Measurements from ENCODE around the gene TBL1XR1.

The TBL1XR1 gene

DNA sequence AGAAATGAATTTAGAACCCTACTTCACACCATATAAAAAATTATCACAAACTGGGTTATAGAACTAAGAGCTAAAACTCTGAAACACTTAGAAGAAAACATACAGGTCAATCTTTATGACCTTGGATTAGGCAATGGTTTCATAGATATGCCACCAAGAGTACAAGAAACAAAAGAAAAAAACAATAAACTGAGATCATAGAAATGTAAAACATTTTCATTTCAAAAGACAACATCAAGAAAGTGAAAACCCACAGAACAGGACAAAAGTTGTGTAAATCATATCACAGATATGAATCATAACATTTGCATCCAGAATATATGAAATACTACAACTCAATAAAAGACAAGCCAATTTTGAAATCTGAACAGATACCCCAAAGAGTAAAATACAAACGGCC, 72.4 kb downstream of the TBL1XR1 start:
- DNase-seq (ENCODE audit: low spot score), result no peak
- TF ChIP-seq, protein P1, sequence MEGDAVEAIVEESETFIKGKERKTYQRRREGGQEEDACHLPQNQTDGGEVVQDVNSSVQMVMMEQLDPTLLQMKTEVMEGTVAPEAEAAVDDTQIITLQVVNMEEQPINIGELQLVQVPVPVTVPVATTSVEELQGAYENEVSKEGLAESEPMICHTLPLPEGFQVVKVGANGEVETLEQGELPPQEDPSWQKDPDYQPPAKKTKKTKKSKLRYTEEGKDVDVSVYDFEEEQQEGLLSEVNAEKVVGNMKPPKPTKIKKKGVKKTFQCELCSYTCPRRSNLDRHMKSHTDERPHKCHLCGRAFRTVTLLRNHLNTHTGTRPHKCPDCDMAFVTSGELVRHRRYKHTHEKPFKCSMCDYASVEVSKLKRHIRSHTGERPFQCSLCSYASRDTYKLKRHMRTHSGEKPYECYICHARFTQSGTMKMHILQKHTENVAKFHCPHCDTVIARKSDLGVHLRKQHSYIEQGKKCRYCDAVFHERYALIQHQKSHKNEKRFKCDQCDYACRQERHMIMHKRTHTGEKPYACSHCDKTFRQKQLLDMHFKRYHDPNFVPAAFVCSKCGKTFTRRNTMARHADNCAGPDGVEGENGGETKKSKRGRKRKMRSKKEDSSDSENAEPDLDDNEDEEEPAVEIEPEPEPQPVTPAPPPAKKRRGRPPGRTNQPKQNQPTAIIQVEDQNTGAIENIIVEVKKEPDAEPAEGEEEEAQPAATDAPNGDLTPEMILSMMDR (IDR thresholded peaks at IDR 0.05; ENCODE audit: extremely low read depth, missing control alignments), result no peak

DNA sequence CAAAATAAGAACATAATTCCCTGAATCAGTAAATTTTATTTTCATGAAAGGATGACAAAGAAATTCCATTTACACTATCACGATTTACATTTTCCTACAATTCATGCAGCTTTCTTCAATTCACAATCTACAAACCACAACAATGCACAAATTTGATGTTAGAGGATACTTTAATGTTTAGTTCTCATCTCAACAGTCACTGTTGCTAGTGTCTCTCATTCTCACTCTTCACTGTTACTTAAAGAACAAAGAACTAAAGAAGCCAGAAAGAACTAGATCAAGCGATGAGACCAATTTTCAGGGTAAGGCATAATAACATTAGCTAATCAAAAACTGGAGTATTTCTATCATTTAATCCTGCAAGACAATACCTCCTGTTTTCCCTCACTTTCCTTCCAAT, 73.5 kb downstream of the TBL1XR1 start:
- TF ChIP-seq, protein P1 (IDR thresholded peaks at IDR 0.05; ENCODE audit: extremely low read depth, missing control alignments), result no peak
- no peak for DNase-seq (ENCODE audit: low spot score)

DNA sequence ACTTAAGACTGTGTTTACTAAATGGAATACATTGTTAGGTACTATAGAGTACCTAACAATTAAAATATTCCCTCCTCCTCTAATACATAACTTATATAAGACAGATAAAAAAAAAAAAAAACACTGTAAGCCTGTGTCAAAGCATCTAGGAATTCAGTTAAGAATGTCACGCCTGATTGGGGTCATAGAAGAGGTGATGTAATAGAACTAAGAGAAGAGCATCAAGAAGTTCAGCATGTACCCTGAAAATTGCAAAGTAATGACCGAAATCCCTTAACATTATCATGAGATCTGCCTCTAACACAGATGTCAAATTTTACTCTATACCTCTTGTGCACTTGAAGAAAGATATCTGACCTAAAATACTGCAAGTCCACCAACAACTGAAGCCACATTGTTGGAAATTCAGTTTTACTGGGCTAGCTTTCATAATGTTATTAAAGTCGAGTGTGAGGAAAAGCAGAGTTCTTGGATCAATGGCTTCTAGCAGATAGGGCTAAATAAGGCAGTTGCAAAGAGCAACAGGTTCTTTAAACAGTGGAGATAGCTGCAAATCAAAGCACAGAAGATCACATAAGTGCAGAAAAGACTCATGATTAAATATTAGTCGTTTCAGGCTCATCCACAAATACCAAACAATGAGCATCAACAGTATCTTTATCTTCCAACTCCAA, 75.0 kb downstream of the TBL1XR1 start:
- TF ChIP-seq, protein P1 (IDR thresholded peaks at IDR 0.05; ENCODE audit: extremely low read depth, missing control alignments), result no peak
- no peak for DNase-seq (ENCODE audit: low spot score)

- TF ChIP-seq, protein P1 (IDR thresholded peaks at IDR 0.05; ENCODE audit: extremely low read depth, missing control alignments), result no peak
- no peak for DNase-seq (ENCODE audit: low spot score)
Observed at GRCh38 chr3:177119829-177120228, 77.5 kb downstream of the TBL1XR1 start.

DNA sequence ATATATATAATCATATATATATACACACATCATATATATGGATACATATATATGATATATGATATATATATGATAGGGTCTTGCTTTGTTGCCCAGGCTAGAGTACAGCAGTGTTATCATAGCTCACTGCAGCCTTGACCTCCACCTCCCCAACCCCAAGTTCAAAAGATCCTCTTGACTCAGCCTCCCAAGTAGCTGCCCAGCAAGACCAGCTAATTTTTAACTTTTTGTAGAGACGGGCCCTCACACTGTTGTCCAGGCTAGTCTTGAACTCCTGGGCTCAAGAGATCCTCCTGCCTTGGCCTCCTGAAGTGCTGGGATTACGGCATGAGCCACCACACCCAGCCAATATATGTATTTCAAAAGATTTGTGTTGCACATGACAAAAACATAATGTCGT, 83.0 kb downstream of the TBL1XR1 start:
- DNase-seq (ENCODE audit: low spot score), result no peak
- TF ChIP-seq, protein P1 (IDR thresholded peaks at IDR 0.05; ENCODE audit: extremely low read depth, missing control alignments), result no peak

DNA sequence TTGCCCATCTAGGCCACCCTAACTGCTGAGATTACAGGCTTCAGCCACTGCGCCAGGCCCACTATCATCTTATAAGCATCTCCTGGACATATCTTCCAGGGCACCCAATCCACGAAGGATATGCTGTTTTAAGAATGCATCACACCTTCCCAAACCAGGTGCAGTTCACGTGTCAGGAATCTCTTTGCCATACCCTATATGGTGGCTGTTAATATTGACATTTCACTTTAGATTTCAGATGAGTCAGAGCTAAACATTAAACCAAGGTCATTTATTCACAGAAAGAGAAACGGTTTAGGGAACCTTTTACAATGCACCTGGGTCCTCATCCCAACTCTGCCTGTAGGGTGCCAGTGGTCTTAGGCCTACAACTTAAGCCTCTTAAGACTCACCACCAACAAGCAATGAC, 85.7 kb downstream of the TBL1XR1 start:
- TF ChIP-seq, protein P1 (IDR thresholded peaks at IDR 0.05; ENCODE audit: extremely low read depth, missing control alignments), result no peak
- DNase-seq (ENCODE audit: low spot score), result no peak

DNA sequence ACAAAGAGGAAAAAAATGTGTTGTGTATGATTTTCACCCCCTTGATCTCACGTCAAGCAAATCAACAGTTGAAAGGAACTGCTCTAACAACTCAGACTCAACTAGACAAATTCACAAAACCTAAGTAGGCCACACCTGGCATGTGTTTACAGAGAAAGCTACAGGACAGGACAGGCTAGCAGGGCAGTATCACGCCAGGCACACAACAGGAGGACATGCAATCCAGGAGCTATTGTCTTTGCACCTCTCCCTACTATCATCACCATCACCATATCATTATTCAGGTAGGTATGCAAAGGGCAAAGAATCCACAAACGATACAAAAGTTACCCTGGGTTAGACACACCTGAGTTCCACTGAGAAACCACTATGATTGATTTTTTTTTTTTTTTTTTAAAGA, 86.4 kb downstream of the TBL1XR1 start:
- no peak for DNase-seq (ENCODE audit: low spot score)
- TF ChIP-seq, protein P1 (IDR thresholded peaks at IDR 0.05; ENCODE audit: extremely low read depth, missing control alignments), result no peak
